Mononuclear cell (primary cell): ENCODE data around the gene OR52N4. TPM values are rescaled to one million over a fixed set of nuclear protein-coding genes. Genes with fewer than 3 reads are reported as not detected.
"Not testable (repeated sequence)": the region's sequence is repeated elsewhere in the genome, so short reads cannot be mapped to it uniquely, and the experiment has no call there.

Experiments used
- H3K27me3 ChIP-seq: 2 replicates; pipeline ENCODE4 v1.6.0; 2011; ENCODE audit warnings: low read length, control low read depth; ENCODE audit not compliant: insufficient read depth
- H3K4me1 ChIP-seq: 2 replicates; pipeline ENCODE4 v1.5.1; 2011; ENCODE audit warnings: mild to moderate bottlenecking, low read length, control low read depth; ENCODE audit not compliant: insufficient read depth
- H3K4me3 ChIP-seq: 2 replicates; pipeline ENCODE4 v1.5.1; 2011; ENCODE audit warnings: mild to moderate bottlenecking, low read length, moderate library complexity
- H3K9me3 ChIP-seq: 2 replicates; pipeline ENCODE4 v1.5.1; 2011; ENCODE audit warnings: low read depth, mild to moderate bottlenecking, control low read depth, low read length
- total RNA-seq: library from RNA; depleted of rRNA; stranded (reverse); fragments of >200 nt; gene quantifications from one replicate; pipeline ENCODE4 v1.2.3, GENCODE V29; 2012

OR52N4 gene
- 1.0 TPM for total RNA-seq

GRCh38 chr11:5753943-5754342, at the start of gene OR52N4:
OR52N4 (plus strand) TSS chr11:5754243; CDS start chr11:5754741, 498 bp downstream.
- Histone ChIP-seq H3K27me3 (no peaks in the 10 kb centered on the region), H3K4me1 (no peaks in the 10 kb centered on the region), H3K9me3 (no peaks in the 10 kb centered on the region), H3K4me3 (no peak within 1 kb of the TSS)

- Histone ChIP-seq H3K27me3 (no peaks in the 10 kb centered on the region), H3K9me3 (no peaks in the 10 kb centered on the region), H3K4me3 (no peak overlapping the region), H3K4me1 (peaks cover 5% of the 10 kb centered on the region)
Measured at GRCh38 chr11:5705688-5706087, 48.4 kb upstream of the OR52N4 start.

GRCh38 chr11:5712507-5712906, 41.5 kb upstream of the OR52N4 start:
- Histone ChIP-seq H3K9me3 (no peaks in the 10 kb centered on the region), H3K4me1 (no peaks in the 10 kb centered on the region), H3K4me3 (no peak overlapping the region), H3K27me3 (no peaks in the 10 kb centered on the region)

DNA sequence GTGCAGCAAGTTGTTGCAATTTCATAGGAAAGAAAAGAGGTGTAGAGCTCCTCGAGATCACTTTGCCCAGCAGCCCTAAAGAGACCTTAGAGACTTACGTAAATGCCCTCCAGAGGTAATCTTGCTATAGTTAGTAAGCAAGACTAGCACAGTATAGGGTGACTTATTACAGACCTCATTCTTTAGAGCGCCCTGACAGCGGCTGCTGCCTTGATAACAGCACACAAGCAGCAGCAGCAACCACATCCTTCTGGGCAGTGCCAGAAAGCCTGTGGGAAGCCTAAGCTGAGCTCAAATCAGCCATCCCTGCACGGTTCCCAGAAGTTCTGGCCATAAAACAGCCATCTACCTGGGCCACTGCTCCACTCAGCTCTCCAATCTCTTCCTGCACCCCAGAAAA, 40.3 kb upstream of the OR52N4 start:
- Histone ChIP-seq H3K9me3 (no peaks in the 10 kb centered on the region), H3K4me3 (no peak overlapping the region), H3K27me3 (no peaks in the 10 kb centered on the region), H3K4me1 (no peaks in the 10 kb centered on the region)

- not testable (repeated sequence) for H3K9me3 ChIP-seq
Measured at GRCh38 chr11:5716518-5716917, 37.5 kb upstream of the OR52N4 start.

DNA sequence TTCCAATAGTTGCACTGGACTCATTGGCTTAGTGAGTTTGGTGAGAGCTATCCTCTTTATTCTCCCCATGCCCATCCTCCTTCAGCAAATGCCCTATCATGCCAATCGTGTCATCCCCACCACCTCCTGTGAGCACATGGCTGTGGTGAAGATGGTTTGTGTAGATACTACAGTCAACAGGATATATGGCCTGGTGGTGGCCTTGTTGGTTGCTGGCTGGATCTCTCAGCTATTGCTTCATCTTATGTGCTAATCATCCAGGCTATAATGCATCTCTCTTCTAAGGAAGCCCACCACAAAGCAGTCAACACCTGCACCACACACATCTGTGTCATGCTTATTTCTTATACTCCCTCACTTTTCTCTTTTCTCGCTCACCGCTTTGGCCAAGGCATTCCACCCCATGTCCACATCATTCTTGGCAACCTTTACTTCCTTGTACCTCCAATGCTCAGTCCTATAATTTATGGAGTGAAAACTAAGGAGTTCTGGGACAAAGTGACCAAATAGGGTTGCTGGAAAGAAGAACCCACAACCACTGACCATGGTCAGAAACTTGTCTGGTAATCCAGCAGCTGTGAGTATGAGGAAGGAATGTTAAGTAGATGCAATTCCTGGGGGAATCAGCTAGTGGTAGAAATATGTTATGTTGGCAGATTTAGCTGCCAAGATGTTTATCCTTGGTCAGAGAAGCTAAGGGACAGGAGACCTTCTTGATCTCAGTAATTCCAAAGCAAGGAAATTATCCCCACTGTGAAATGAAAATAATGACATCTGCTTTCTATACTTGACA, 34.1 kb upstream of the OR52N4 start:
- Histone ChIP-seq H3K4me3 (no peak overlapping the region), H3K9me3 (no peaks in the 10 kb centered on the region), H3K27me3 (no peaks in the 10 kb centered on the region), H3K4me1 (no peaks in the 10 kb centered on the region)

More at GRCh38 chr11:5716518-5716917, 37.5 kb upstream of the OR52N4 start:
- H3K4me1 ChIP-seq, H3K27me3 ChIP-seq, H3K4me3 ChIP-seq: not testable (repeated sequence)

GRCh38 chr11:5722622-5723021, 31.4 kb upstream of the OR52N4 start:
- no peak overlapping the region for H3K4me3 ChIP-seq
- no peaks in the 10 kb centered on the region for H3K9me3 ChIP-seq

DNA sequence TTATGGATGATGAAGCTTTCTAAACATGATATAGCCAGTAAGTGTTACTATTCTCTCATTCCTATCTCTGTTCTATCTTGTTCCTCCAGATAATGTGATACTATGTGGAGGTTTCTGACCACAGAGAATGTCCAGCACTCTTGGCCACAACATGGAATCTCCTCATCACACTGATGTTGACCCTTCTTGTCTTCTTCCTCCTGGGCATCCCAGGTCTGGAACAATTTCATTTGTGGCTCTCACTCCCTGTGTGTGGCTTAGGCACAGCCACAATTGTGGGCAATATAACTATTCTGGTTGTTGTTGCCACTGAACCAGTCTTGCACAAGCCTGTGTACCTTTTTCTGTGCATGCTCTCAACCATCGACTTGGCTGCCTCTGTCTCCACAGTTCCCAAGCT, 27.7 kb upstream of the OR52N4 start:
- Histone ChIP-seq H3K9me3 (no peaks in the 10 kb centered on the region), H3K4me1 (no peaks in the 10 kb centered on the region), H3K4me3 (no peak overlapping the region), H3K27me3 (no peaks in the 10 kb centered on the region)

More at GRCh38 chr11:5722622-5723021, 31.4 kb upstream of the OR52N4 start:
- Histone ChIP-seq H3K27me3 (no peaks in the 10 kb centered on the region), H3K4me1 (no peaks in the 10 kb centered on the region)

DNA sequence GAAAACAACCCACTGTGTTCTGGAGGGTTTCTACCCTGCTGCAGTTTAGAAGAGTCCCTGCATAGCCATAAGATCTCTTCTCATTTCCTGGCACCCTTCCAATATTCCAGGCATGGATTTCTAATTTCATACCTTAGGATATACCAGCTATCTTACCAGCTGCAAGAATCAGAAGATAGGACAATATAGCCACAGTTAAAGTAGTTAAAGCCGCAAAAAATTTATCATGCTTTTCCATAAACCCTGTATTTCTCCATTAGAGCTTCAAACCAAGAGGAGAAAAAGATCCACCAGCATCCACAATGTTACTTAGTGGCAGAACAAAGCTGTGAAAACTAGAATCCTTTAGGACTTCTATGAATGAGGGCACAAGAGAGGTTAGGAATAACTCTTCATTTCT, 26.4 kb upstream of the OR52N4 start:
- H3K27me3 ChIP-seq = no peaks in the 10 kb centered on the region
- no peaks in the 10 kb centered on the region for H3K9me3 ChIP-seq
- H3K4me3 ChIP-seq = no peak overlapping the region
- no peaks in the 10 kb centered on the region for H3K4me1 ChIP-seq

- Histone ChIP-seq H3K4me1 (no peaks in the 10 kb centered on the region), H3K27me3 (no peaks in the 10 kb centered on the region), H3K9me3 (peaks cover 3% of the 10 kb centered on the region), H3K4me3 (no peak within 1 kb of the TSS)
Measured at GRCh38 chr11:5736396-5736795, 17.6 kb upstream of the OR52N4 start, which contains the start of gene OR56B1. OR56B1 (plus strand) TSS chr11:5736448; CDS start chr11:5736517, 69 bp downstream.

DNA sequence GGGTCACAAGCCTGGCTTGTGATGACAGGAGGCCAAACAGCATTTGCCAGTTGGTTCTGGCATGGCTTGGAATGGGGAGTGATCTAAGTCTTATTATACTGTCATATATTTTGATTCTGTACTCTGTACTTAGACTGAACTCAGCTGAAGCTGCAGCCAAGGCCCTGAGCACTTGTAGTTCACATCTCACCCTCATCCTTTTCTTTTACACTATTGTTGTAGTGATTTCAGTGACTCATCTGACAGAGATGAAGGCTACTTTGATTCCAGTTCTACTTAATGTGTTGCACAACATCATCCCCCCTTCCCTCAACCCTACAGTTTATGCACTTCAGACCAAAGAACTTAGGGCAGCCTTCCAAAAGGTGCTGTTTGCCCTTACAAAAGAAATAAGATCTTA, 17.0 kb upstream of the OR52N4 start:
- Histone ChIP-seq H3K9me3 (peaks cover 7% of the 10 kb centered on the region), H3K4me3 (no peak overlapping the region), H3K27me3 (no peaks in the 10 kb centered on the region), H3K4me1 (no peaks in the 10 kb centered on the region)

DNA sequence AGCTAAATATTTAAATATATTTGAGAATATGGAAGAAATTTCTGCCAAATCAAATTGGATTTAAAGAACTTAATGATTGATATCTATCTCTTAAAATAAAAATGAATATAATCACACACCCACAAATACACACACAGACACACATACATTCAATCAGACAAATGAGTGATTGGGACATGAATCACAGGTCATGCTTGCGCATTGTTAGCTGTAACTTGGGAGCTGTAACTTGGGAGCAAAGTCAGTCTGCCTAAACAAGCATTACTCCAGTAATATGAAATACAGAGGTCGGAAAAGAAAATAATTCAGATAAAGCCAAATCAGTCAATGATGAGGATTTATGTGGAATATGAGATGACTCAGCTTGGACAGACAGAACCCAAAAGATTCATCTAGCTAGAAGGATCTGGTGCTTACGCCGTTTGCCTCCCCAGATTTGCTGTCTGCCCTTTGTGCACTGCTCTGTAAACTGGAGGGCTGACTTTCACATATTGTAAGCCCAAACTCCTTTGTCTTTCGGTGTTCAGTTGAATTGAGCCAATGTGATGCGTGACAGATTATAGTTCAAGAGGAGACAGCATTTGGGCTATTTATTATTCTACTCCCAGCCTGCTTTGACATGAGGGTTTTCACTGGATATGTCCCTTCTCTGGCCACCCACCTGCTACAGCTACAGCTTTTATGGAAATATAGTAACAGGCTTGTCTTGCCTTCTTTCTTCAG, 16.2 kb upstream of the OR52N4 start:
- Histone ChIP-seq H3K4me1 (no peaks in the 10 kb centered on the region), H3K27me3 (no peaks in the 10 kb centered on the region), H3K9me3 (peaks cover 7% of the 10 kb centered on the region), H3K4me3 (no peak overlapping the region)

- Histone ChIP-seq H3K4me1 (no peaks in the 10 kb centered on the region), H3K9me3 (peaks cover 7% of the 10 kb centered on the region), H3K4me3 (no peak overlapping the region), H3K27me3 (no peaks in the 10 kb centered on the region)
Measured at GRCh38 chr11:5738431-5738830, 15.6 kb upstream of the OR52N4 start.

GRCh38 chr11:5746614-5747013, 7.4 kb upstream of the OR52N4 start:
- Histone ChIP-seq H3K4me3 (no peak overlapping the region), H3K4me1 (no peaks in the 10 kb centered on the region), H3K9me3 (peaks cover 2% of the 10 kb centered on the region), H3K27me3 (no peaks in the 10 kb centered on the region)

- Histone ChIP-seq H3K4me3 (no peak overlapping the region), H3K27me3 (no peaks in the 10 kb centered on the region), H3K4me1 (no peaks in the 10 kb centered on the region), H3K9me3 (no peaks in the 10 kb centered on the region)
Measured at GRCh38 chr11:5749836-5750235, 4.2 kb upstream of the OR52N4 start.
